IMR-90 (cell line): ENCODE results near the gene SHC4. TPM values are rescaled to one million over a fixed set of nuclear protein-coding genes. Genes with fewer than 3 reads are reported as not detected.

Experiments used
- ATAC-seq: fragments of 200-7000 bp; cut with Tn5 transposase; 2 replicates; pipeline ENCODE4 v1.9.1; 2020; ENCODE audit warnings: low read depth, mild to moderate bottlenecking, moderate library complexity
- BruUV-seq: library from RNA; stranded (reverse); fragments of 400-500 nt; replicated peaks from 2 replicates; lab custom pipeline; 2021; lab: Mats Ljungman, UMichigan
- CTCF ChIA-PET: fragments of 300-600 bp; formaldehyde crosslinking; extraction: SDS; loops from one replicate; lab custom pipeline; 2021; ENCODE audit warnings: antibody characterized with exemption; lab: Yijun Ruan, JAX
- POLR2A ChIA-PET: fragments of 300-600 bp; sonication (Branson Sonifier 250); formaldehyde crosslinking; loops from one replicate; lab custom pipeline; 2022; ENCODE audit warnings: antibody characterized with exemption; ENCODE audit not compliant: unreplicated experiment; lab: Charles Lee
- DNase-seq: peaks from one replicate; pipeline ENCODE4 v3.0.0; 2013
- H2AFZ ChIP-seq: replicated peaks from 2 replicates; pipeline ENCODE3; 2013; ENCODE audit warnings: low read length, mild to moderate bottlenecking; ENCODE audit not compliant: poor library complexity
- H2AK5ac ChIP-seq: 2 replicates; pipeline ENCODE4 v1.6.1; 2013; ENCODE audit warnings: low read depth, low read length, inconsistent platforms
- H2AK9ac ChIP-seq: replicated peaks from 2 replicates; pipeline ENCODE3; 2013; ENCODE audit warnings: mild to moderate bottlenecking, low read depth, low read length, moderate library complexity; ENCODE audit not compliant: poor library complexity
- H2BK120ac ChIP-seq: 2 replicates; pipeline ENCODE4 v1.6.1; 2013; ENCODE audit warnings: low read depth, low read length, inconsistent platforms
- H2BK15ac ChIP-seq: 3 replicates; pipeline ENCODE4 v1.6.1; 2013; ENCODE audit warnings: low read depth, low read length, inconsistent platforms
- H2BK20ac ChIP-seq: 2 replicates; pipeline ENCODE4 v1.6.1; 2013; ENCODE audit warnings: low read depth, mild to moderate bottlenecking, inconsistent platforms, low read length, moderate library complexity
- H2BK5ac ChIP-seq: 2 replicates; pipeline ENCODE4 v1.6.1; 2013; ENCODE audit warnings: mild to moderate bottlenecking, low read depth, low read length, inconsistent platforms; ENCODE audit not compliant: poor library complexity, severe bottlenecking
- H3K14ac ChIP-seq: replicated peaks from 2 replicates; pipeline ENCODE4 v1.6.1; 2013; ENCODE audit warnings: low read depth, low read length, inconsistent platforms
- H3K18ac ChIP-seq: 2 replicates; pipeline ENCODE4 v1.6.1; 2013; ENCODE audit warnings: low read depth, low read length, control low read depth
- H3K23ac ChIP-seq: 2 replicates; pipeline ENCODE4 v1.6.1; 2013; ENCODE audit warnings: low read depth, low read length, inconsistent platforms
- H3K27ac ChIP-seq: 2 replicates; pipeline ENCODE4 v1.5.1; 2013; ENCODE audit warnings: mild to moderate bottlenecking, control low read depth, low read length; ENCODE audit not compliant: insufficient read depth
- H3K27me3 ChIP-seq: 2 replicates; pipeline ENCODE4 v1.6.1; 2013; ENCODE audit warnings: low read length; ENCODE audit not compliant: control insufficient read depth, insufficient read depth
- H3K36me3 ChIP-seq: 2 replicates; pipeline ENCODE4 v1.6.1; 2013; ENCODE audit warnings: low read length, mixed read lengths; ENCODE audit not compliant: control insufficient read depth, insufficient read depth
- H3K4ac ChIP-seq: 2 replicates; pipeline ENCODE4 v1.6.1; 2013; ENCODE audit warnings: low read depth, low read length, inconsistent platforms
- H3K4me1 ChIP-seq: 2 replicates; pipeline ENCODE4 v1.6.1; 2013; ENCODE audit warnings: low read length, mixed read lengths; ENCODE audit not compliant: control insufficient read depth, insufficient read depth
- H3K4me2 ChIP-seq: 2 replicates; pipeline ENCODE4 v1.6.1; 2013; ENCODE audit warnings: low read depth, mild to moderate bottlenecking, control low read depth, low read length, moderate library complexity
- H3K4me3 ChIP-seq: 2 replicates; pipeline ENCODE4 v1.5.1; 2013; ENCODE audit warnings: low read depth, mild to moderate bottlenecking, control low read depth, low read length, moderate library complexity; ENCODE audit not compliant: insufficient read depth
- H3K56ac ChIP-seq: 2 replicates; pipeline ENCODE4 v1.6.1; 2013; ENCODE audit warnings: low read length, inconsistent platforms; ENCODE audit not compliant: insufficient read depth; ENCODE audit errors: extremely low read depth
- H3K79me1 ChIP-seq, 2 experiments: 2 replicates each; pipeline ENCODE4 v1.6.1; 2013; ENCODE audit warnings: low read length in 2 of 2, inconsistent platforms in 1 of 2, low read depth in 1 of 2
- H3K9ac ChIP-seq: 2 replicates; pipeline ENCODE4 v1.6.1; 2013; ENCODE audit warnings: low read depth, low read length, control low read depth
- H3K9me1 ChIP-seq: 2 replicates; pipeline ENCODE4 v1.6.1; 2013; ENCODE audit warnings: low read length, inconsistent platforms; ENCODE audit not compliant: insufficient read depth
- H3K9me3 ChIP-seq: 2 replicates; pipeline ENCODE4 v1.6.1; 2013; ENCODE audit warnings: low read length; ENCODE audit not compliant: control insufficient read depth, insufficient read depth
- H4K20me1 ChIP-seq: 2 replicates; pipeline ENCODE4 v1.6.1; 2013; ENCODE audit warnings: low read length, inconsistent platforms; ENCODE audit not compliant: insufficient read depth
- H4K5ac ChIP-seq: 2 replicates; pipeline ENCODE4 v1.6.1; 2013; ENCODE audit warnings: mild to moderate bottlenecking, low read depth, low read length, control low read depth
- H4K8ac ChIP-seq, 2 experiments: 2 replicates each; pipeline ENCODE4 v1.6.1; 2013; ENCODE audit warnings: low read depth in 2 of 2, low read length in 2 of 2, control low read depth in 1 of 2, inconsistent platforms in 1 of 2
- H4K91ac ChIP-seq: 2 replicates; pipeline ENCODE4 v1.6.1; 2013; ENCODE audit warnings: low read depth, low read length, inconsistent platforms; ENCODE audit not compliant: insufficient read depth
- BHLHE40 ChIP-seq: fragments of 150-350 bp; IDR thresholded peaks from 2 replicates; pipeline ENCODE4 v1.6.1; 2016; ENCODE audit warnings: mild to moderate bottlenecking, low read depth, low read length
- CEBPB ChIP-seq: IDR thresholded peaks from 2 replicates; pipeline ENCODE4 v1.6.1; 2012; ENCODE audit warnings: low read depth, low read length, improper control_type of control experiment
- FOS ChIP-seq: fragments of 150-350 bp; IDR thresholded peaks from 2 replicates; pipeline ENCODE4 v1.6.1; 2016; ENCODE audit warnings: low read depth, low read length
- MAZ ChIP-seq: IDR thresholded peaks from 2 replicates; pipeline ENCODE4 v1.6.1; 2012; ENCODE audit warnings: low read depth, mild to moderate bottlenecking, low read length, improper control_type of control experiment, moderate library complexity, borderline replicate concordance
- MXI1 ChIP-seq: IDR thresholded peaks from 2 replicates; pipeline ENCODE4 v1.6.1; 2012; ENCODE audit warnings: low read depth, mild to moderate bottlenecking, low read length, moderate library complexity, borderline replicate concordance
- NFE2L2 ChIP-seq: fragments of 150-350 bp; IDR thresholded peaks from 2 replicates; pipeline ENCODE4 v1.6.1; 2016; ENCODE audit warnings: low read depth, mild to moderate bottlenecking, low read length
- POLR2A ChIP-seq: IDR thresholded peaks from 2 replicates; pipeline ENCODE4 v1.6.1; 2012; ENCODE audit warnings: mild to moderate bottlenecking, low read depth, low read length
- RCOR1 ChIP-seq: IDR thresholded peaks from 2 replicates; pipeline ENCODE4 v1.6.1; 2012; ENCODE audit warnings: mild to moderate bottlenecking, low read length, improper control_type of control experiment; ENCODE audit not compliant: insufficient replicate concordance
- RFX5 ChIP-seq: IDR thresholded peaks from 2 replicates; pipeline ENCODE4 v1.8.0; 2012; ENCODE audit warnings: low read depth, mild to moderate bottlenecking, low read length, moderate library complexity
- WGBS, 2 experiments: methylation state at CpG; one replicate each; pipeline versions ENCODE4 v1.1.5 to v1.1.7; 2013; ENCODE audit warnings: missing lambda C conversion rate in 2 of 2; ENCODE audit not compliant: insufficient read length in 1 of 2; ENCODE audit errors: extremely low coverage in 2 of 2; 5-methylcytosine and 5-hydroxymethylcytosine counted together
- dilution Hi-C: fragments of 300-500 bp; cut with HindIII; formaldehyde crosslinking; loops from one replicate; pipeline ENCODE4 v1.14.3; 2018; ENCODE audit warnings: low sequenced_read_pairs; ENCODE audit not compliant: unreplicated experiment
- in situ Hi-C: fragments of 300-500 bp; cut with MboI; formaldehyde crosslinking; loops from 3 replicates; pipeline ENCODE4 v1.14.3; 2019; ENCODE audit warnings: low sequenced_read_pairs, inconsistent platforms, mixed read lengths
- intact Hi-C: fragments of 100-400 bp; cut with micrococcal nuclease; formaldehyde crosslinking; loops from 2 replicates; pipeline ENCODE4 v1.10.0; 2022
- polyA plus RNA-seq, 3 experiments: library from polyadenylated mRNA; depleted of rRNA; stranded (reverse); fragments of >200 nt; gene quantifications; 2 replicates each; pipeline ENCODE4 v1.2.3, GENCODE V29; 2012; ENCODE audit warnings: low replicate concordance in 1 of 3
- total RNA-seq: library from RNA; depleted of rRNA; stranded (reverse); fragments of >200 nt; gene quantifications from 2 replicates; pipeline ENCODE4 v1.2.3, GENCODE V29; 2012
- TF ChIP-seq, protein P1 (sequence below): fragments of 150-350 bp; IDR thresholded peaks from 2 replicates; pipeline ENCODE4 v1.6.1; 2017; ENCODE audit warnings: mild to moderate bottlenecking, antibody characterized with exemption, low read length, low read depth
- TF ChIP-seq, protein P2 (sequence below): conservative IDR thresholded peaks from 2 replicates; pipeline ENCODE4 v1.5.1; 2012; ENCODE audit warnings: mild to moderate bottlenecking, low read depth, low read length, improper control_type of control experiment
- TF ChIP-seq, protein P3 (sequence below): fragments of 150-350 bp; IDR thresholded peaks from 2 replicates; pipeline ENCODE4 v1.6.1; 2016; ENCODE audit warnings: low read depth, mild to moderate bottlenecking, low read length, moderate library complexity, borderline replicate concordance

Gene SHC4
- total and polyA plus RNA-seq, 2 of the 4 experiments (the other 2 are of a cell fraction), result 0.91 to 2.7 TPM

DNA sequence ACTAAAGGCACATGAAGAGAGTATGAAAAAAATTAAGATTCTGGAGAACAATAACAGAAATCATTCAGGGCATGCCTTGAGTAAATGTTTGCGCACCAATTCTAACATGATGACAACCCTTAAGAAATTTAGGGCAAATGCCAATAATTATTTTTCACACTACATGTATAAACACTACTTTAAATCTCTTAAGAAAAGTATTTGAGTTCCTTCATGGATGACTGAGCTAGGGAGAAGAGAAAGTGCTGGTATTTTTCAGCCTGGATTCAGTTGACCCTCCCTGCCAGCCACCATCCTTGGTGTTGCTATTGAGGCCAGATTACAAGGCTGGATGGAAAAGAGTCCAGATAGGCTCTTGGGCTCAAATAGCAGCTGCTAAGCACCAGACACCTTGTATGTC, 93.8 kb downstream of the SHC4 start:
- no peak for ATAC-seq
- Histone ChIP-seq H4K5ac (no peak overlapping the region), H3K79me1 (peaks cover 5 to 16% of the 10 kb centered on the region in 2 experiments; a peak in 2 of 4 replicates), H2BK120ac (peak overlapping the region; percentile 64), H3K36me3 (no peaks in the 10 kb centered on the region), H3K4me1 (peaks cover 22% of the 10 kb centered on the region), H2AK9ac (no peak overlapping the region), H3K14ac (peak overlapping the region; percentile 24; the same call in 1 of the 2 replicates), H2BK15ac (peak overlapping the region; percentile 86), H3K56ac (no peak overlapping the region), H2BK5ac (peak overlapping the region; percentile 3), H3K27me3 (no peaks in the 10 kb centered on the region), H2BK20ac (peak overlapping the region; percentile 53; the same call in 1 of the 2 replicates), H3K4ac (peak overlapping the region; percentile 61), H3K4me3 (no peak overlapping the region), H2AFZ (no peak overlapping the region), H4K20me1 (no peaks in the 10 kb centered on the region), H2AK5ac (peak overlapping the region; percentile 68), H3K9me1 (peaks cover 14% of the 10 kb centered on the region), H3K9me3 (no peaks in the 10 kb centered on the region), H4K8ac (no peak overlapping the region; a peak in 2 of 4 replicates), H4K91ac (no peak overlapping the region), H3K4me2 (no peak overlapping the region), H3K23ac (no peak overlapping the region), H3K18ac (peak overlapping the region; percentile 16; the same call in 1 of the 2 replicates), H3K27ac (peak overlapping the region; percentile 7; the same call in 1 of the 2 replicates), H3K9ac (no peak overlapping the region)
- dilution Hi-C loops, result no loop called here
- in situ Hi-C loops, result loop anchor here (5.0 to 25.0 kb wide), 4 partner anchors 282 to 1275 kb away; partner anchors contain the start of gene FGF7
- no peak for TF ChIP-seq BHLHE40
- TF ChIP-seq MXI1, result no peak
- TF ChIP-seq POLR2A, result no peak
- no peak for TF ChIP-seq RCOR1
- no peak for TF ChIP-seq MAZ
- TF ChIP-seq RFX5, result no peak
- no peak for TF ChIP-seq NFE2L2
- no peak for TF ChIP-seq FOS
- TF ChIP-seq, protein P1, sequence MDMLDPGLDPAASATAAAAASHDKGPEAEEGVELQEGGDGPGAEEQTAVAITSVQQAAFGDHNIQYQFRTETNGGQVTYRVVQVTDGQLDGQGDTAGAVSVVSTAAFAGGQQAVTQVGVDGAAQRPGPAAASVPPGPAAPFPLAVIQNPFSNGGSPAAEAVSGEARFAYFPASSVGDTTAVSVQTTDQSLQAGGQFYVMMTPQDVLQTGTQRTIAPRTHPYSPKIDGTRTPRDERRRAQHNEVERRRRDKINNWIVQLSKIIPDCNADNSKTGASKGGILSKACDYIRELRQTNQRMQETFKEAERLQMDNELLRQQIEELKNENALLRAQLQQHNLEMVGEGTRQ, result no peak
- TF ChIP-seq, protein P2, sequence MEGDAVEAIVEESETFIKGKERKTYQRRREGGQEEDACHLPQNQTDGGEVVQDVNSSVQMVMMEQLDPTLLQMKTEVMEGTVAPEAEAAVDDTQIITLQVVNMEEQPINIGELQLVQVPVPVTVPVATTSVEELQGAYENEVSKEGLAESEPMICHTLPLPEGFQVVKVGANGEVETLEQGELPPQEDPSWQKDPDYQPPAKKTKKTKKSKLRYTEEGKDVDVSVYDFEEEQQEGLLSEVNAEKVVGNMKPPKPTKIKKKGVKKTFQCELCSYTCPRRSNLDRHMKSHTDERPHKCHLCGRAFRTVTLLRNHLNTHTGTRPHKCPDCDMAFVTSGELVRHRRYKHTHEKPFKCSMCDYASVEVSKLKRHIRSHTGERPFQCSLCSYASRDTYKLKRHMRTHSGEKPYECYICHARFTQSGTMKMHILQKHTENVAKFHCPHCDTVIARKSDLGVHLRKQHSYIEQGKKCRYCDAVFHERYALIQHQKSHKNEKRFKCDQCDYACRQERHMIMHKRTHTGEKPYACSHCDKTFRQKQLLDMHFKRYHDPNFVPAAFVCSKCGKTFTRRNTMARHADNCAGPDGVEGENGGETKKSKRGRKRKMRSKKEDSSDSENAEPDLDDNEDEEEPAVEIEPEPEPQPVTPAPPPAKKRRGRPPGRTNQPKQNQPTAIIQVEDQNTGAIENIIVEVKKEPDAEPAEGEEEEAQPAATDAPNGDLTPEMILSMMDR, result no peak
- no peak for TF ChIP-seq CEBPB
- TF ChIP-seq, protein P3, sequence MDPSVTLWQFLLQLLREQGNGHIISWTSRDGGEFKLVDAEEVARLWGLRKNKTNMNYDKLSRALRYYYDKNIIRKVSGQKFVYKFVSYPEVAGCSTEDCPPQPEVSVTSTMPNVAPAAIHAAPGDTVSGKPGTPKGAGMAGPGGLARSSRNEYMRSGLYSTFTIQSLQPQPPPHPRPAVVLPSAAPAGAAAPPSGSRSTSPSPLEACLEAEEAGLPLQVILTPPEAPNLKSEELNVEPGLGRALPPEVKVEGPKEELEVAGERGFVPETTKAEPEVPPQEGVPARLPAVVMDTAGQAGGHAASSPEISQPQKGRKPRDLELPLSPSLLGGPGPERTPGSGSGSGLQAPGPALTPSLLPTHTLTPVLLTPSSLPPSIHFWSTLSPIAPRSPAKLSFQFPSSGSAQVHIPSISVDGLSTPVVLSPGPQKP, result no peak
- ChIA-PET CTCF (no interaction called here), POLR2A (interaction anchor here (0.7 kb wide), 1 partner anchor 300 kb away, joined by 4 read pairs; the partner anchor contains the start of gene GALK2)
- WGBS, 2 experiments, result no CpG with 5 or more reads among the region's 1 CpG
- BruUV-seq, result no TSS peak
- intact Hi-C loops, result loop anchor here (5.0 to 10.0 kb wide), 3 partner anchors 177 to 1445 kb away; partner anchors contain the start of gene SECISBP2L
- DNase-seq, result no peak
